NCI-H446 (cell line): Measurements from ENCODE around the gene HRH4.

Experiments
- DNase-seq, 2 experiments: peaks; one replicate each; lab custom pipeline; 2025; lab: John Stamatoyannopoulos, UW

Gene HRH4

GRCh38 chr18:24465486-24465885, 5.0 kb downstream of the HRH4 start:
- no peak for DNase-seq

DNA sequence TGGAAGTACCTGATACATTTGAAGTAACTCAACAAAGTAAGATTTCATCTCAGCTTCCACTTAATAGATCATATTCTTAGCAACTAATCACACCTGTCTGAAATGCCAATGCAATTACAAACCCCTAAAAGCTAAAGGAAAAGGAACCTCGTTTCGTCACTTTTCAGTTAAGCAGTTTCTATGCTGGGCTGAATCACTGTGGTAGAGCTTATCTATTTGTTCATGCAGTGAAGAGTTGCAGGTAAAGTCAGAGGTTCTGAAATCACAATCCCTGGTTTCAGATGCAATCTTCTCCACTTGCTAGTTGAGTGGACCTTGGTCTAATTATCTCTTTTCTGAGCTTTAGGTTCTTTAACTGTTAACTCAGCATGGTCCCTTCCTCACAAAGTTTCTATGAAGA, 6.3 kb downstream of the HRH4 start:
- no peak for DNase-seq

GRCh38 chr18:24470022-24470618, 9.7 kb downstream of the HRH4 start:
- DNase-seq, result no peak

DNA sequence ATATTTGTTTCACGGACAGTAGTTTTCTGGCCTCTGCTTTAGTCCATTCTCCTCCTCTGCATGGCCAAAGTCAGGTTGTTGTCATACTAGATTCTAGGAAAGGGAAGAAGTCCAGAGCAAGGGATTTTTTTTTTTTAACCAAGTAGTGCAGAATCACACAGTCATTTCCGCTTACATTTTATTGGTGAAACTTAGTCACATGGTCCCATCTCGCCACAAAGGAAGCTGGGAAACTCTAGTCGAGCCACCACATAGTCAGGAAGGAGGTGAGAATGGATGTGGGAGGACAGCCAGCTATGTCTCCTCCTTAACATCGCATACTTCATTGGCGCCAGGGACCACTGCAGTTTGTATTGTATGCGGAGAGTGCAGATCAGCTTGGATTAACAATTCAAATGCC, 10.4 kb downstream of the HRH4 start:
- no peak for DNase-seq

DNA sequence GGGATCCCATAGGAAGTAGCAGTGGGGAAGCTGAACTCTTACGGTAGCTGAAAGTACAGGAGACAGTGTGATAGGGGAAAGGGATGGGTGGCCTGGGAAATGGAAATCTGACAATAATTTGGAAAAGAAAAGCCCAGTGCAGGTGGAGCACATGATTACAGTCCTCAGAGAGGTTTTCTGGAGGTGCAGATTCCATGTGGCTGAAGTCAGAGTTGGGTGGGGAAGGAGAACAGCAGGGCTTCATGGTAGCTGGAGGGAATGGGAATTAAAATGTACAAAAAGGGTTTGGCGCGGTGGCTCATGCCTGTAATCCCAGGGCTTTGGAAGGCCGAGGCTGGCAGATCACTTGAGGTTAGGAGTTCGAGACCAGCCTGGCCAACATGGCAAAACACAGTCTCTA, 12.2 kb downstream of the HRH4 start:
- no peak for DNase-seq

DNA sequence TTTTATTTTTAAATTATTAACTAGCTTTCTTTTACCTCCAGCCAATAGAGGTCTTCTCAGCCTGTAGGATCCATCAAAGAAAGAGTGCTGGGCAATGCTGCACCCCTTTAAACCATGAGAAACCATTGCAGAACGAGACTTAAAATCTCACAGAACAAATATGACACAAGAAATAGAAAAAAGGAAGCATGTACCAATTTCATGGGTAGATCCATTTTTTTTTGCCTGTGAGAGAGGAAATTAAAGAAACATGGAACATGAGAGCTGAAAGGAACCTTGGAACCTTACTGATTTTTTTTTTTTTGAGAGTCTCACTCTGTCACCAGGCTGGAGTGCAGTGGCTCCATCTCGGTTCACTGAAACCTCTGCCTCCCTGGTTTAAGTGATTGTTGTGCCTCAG, 14.0 kb downstream of the HRH4 start:
- no peak for DNase-seq

GRCh38 chr18:24475926-24476589, 15.6 kb downstream of the HRH4 start:
- DNase-seq, result no peak

DNA sequence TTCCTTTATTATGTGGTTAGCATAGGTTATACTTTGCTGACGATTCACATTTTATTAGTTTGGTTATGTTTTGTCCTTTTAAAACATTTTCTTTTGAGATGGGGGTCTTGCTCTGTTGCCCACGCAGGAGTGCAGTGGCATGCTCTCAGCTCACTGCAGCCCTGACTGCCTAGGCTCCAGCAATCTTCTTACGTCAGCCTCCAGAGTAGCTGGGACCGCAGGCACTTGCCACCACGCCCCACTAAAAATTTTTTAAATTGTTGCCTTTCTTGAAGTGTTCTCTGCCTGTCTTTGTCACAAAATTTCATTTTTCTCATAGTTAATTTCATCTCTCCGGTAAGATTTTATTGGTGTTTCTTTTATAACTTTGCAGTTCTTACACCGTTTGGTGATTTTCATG, 18.9 kb downstream of the HRH4 start:
- no peak for DNase-seq

- no peak for DNase-seq
Measured at GRCh38 chr18:24482821-24483220, 22.4 kb downstream of the HRH4 start.

DNA sequence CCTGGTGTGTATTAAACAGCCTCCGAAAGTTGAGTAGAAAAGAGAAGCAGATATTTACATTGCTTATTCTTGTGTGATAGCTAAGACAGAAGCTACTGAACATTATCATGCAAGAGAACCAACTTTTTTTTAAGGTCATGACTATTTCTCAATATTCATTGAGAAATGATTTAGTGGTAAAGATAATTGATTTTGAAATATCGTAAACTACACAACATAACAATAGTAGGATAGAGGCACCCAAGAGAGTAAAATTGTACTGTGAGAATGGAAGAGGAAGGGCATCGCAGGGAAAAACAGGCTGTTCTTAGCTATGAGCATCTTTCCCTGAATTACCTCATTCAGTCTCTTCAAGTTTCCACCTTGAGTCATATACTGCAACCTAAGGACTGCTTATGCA, 25.2 kb downstream of the HRH4 start:
- DNase-seq, result no peak

GRCh38 chr18:24486684-24487083, 26.2 kb downstream of the HRH4 start:
- DNase-seq, result no peak

DNA sequence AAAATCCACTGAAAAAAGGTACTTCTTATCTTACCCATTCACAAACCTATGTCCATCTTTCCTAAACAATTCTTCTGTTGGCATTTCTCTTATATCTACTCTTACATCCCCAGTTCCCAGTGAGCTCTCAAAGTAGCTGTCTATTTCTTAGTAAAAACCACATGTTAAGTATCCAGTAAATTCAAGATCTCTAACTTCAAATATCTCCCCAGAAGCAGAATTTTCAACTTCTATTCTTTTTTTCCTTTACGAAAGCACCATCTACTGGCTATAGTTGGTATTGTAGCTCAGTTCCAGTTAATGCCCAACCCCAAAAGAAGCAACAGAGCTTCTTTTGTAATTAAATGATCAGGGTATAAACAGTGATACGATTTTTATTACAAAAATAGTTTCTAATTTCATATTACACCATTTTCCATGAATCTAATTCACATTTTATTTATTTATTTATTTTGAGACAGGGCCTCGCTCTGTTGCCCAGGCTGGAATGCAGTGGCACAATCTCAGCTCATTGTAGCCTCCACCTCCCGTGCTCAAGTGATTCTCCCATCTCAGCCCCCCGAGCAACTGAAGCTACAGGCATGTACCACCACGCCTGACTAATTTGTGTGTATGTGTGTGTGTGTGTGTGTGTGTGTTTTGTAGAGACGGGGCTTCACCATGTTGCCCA, 28.5 kb downstream of the HRH4 start:
- DNase-seq, result peak in 1 of 2 experiments; percentile 58

DNA sequence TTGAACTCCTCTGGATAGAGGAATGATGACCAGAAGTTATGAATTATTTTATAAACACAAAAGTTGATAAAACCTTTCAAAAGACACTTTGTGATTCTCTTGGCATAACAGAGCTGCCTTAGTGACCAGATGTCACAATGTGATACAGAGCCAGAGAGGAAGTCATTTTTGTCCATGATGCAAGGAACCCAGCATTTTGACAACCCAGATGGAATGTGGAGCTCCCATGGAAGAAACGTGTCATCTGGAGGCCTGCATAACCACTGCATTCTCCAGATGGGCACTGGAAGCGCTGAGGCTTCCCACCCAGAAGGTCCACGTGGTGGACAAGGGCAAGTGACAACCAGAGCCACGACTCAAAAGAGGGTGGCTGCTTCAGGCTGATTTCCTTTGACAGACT, 30.1 kb downstream of the HRH4 start:
- DNase-seq, result peak in 1 of 2 experiments; percentile 15

DNA sequence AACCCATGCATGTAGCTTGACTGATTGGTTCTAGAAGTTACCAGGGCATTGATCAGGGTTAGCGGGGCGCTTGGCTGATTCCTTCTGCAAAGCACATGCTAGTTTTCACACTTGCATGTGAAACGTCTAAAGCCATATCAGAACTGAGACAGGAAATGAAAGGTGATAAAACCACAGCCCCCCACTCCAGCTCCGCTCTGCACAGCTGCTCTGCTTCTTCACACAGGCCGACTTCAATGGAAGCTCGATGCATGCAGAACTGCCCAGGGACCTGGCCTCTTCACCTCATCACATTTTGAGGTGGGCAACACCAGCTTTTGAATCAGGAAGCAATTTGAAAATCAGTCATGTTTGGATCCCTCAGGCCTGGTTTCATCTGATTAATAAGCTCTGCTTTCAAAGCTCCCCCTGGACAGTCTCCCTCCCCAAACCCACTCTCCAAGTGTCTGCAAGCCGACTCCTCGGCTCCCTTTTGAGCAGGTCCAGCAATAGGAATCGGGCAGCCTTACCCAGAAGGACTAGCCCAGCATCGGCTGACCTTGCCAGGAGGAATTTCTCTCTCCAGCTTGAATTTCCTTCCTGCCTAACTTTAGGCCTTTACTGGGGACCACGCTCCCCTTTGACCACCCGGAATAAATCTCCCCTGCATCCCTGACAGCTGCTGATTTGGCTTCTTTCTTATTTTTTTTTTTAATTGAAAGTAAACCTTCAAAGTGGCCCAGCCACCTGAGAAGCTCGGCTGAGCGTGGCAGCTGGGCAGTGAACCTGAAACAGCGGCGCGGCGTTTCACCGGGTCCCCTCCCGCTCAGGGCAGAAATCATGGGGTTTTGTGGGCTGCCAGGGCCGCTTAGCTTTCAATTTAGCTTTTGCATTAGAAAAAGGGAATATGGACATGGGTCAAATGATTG, 31.7 kb downstream of the HRH4 start:
- no peak for DNase-seq

DNA sequence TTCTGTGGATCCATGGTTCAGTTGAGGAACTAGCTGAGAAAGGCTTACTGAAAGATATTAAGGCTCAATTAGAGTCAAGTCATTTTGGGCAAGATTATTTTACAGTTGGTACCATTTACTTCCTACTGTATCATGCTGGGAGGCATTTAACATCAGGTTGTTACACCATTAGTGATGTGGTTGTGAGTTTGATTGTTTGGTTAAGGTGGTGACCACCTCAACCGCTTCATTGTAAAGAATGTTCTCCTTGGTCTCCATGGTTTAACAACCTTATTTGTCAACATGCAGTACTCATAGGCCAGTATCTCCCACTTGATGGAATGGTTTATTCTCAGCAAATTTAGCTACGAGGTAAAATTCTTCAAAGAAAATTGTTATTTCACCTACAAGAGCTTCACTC, 34.1 kb downstream of the HRH4 start:
- no peak for DNase-seq

GRCh38 chr18:24497031-24497754, 36.8 kb downstream of the HRH4 start:
- peak; percentile 19 to 61 for DNase-seq

- DNase-seq, result peak in 1 of 2 experiments; percentile 45
Measured at GRCh38 chr18:24499814-24500213, 39.4 kb downstream of the HRH4 start.

GRCh38 chr18:24500217-24500616, 39.8 kb downstream of the HRH4 start:
- peak in 1 of 2 experiments; percentile 43 for DNase-seq

GRCh38 chr18:24500766-24501165, 40.3 kb downstream of the HRH4 start:
- no peak for DNase-seq

GRCh38 chr18:24502667-24503523, 42.5 kb downstream of the HRH4 start:
- peak in 1 of 2 experiments; percentile 39 for DNase-seq

- DNase-seq, result no peak
Measured at GRCh38 chr18:24504401-24504800, 44.0 kb downstream of the HRH4 start.
